ENCODE measurements around the gene STX18. TPM values are rescaled to one million over a fixed set of nuclear protein-coding genes. Genes with fewer than 3 reads are reported as not detected.

Gene STX18
- total RNA-seq, 1 donor from 2014 or later = 15.1 TPM

DNA sequence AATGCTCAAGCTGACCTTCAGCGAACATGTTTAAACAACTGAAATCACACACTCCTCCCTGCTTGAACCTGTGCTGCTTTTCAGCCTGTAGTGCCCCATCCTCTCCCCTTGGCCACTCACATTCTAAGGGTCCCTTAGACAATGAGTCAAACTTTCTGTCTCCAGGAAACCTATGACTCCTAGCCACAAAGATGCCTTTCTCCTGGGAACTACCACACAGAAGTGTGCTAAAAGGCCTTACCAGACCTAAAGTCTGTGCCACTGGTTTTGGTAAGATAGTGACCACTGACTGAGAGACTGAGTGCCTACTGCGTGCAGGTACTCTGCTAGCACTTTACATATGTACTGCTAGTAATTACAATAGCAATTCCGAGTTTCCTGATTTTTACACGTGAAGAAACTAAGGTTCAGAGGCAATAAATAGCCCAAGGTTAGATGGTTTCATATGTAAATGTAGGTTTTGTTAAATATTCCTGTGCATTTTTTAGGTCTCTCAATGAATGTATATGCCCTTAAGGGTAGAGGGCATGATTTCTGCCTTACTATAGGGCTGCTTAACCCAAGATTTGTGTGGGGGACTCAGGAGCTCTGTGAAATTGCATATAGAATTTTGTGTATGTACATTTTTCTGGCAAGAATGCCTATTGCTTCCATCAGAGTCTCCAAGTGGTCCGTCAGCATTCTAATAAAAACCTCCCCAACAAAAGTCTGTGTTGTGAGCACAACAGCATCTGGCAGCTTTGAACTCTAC lies 83.9 kb downstream of the STX18 start:
- no peaks in the 10 kb centered on the region for H3K9me3 ChIP-seq (ENCODE audit: control insufficient read depth in 3 of 3, low read length in 3 of 3)
- no peaks in the 10 kb centered on the region for H3K27me3 ChIP-seq (ENCODE audit: control insufficient read depth in 3 of 3, insufficient read depth in 3 of 3, low read length in 3 of 3)
- peaks cover 28 to 57% (median 52%) of the 10 kb centered on the region in 3 donors for H3K36me3 ChIP-seq (ENCODE audit: control insufficient read depth in 3 of 3, insufficient read depth in 3 of 3, low read length in 3 of 3)
- no peak overlapping the region for H3K9ac ChIP-seq (ENCODE audit: low read depth in 1 of 3, low read length in 3 of 3)
- no peaks in the 10 kb centered on the region for H3K4me1 ChIP-seq (ENCODE audit: control insufficient read depth in 3 of 3, insufficient read depth in 3 of 3, low read length in 3 of 3)
- no peak overlapping the region for H3K27ac ChIP-seq (ENCODE audit: low read depth, low read length)
- H3K4me3 ChIP-seq (ENCODE audit: low read length in 3 of 3) = no peak overlapping the region

DNA sequence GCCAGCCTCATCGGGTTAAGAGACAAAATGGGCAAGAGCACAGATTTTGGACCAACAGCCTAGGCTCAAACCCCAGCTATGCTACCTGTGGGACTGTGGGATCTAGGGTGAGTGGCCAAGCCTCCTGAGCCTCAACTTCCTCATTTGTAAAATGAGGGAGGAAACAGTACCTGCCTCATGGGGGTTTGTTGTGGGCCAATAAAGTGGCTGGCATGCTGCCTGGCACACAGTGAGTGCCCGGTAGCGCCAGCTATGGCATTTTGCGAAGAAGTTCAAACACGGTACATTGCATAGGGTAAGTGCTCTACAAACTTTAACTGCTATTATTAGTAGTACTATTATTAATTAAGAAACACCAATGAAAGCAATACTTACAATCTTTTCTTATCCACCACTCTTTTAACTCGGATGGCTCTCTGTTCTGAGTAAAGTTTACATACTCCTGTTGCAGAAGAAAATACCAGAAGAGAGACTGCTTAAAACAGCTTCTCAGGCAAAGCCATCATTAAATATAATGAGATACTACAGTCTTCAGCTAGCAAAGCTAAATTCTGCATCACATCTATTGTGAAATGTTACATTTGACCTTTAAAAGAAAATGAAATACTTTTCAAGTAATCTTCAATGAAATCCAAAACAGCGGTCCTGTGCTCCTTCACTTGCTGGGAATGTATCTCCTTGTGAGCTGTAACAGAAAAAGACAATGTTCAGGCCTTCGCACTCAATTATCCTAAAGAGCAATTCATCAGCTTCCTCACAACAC lies 84.9 kb downstream of the STX18 start:
- Histone ChIP-seq H3K4me1 (ENCODE audit: control insufficient read depth in 3 of 3, insufficient read depth in 3 of 3, low read length in 3 of 3) (no peaks in the 10 kb centered on the region), H3K9me3 (ENCODE audit: control insufficient read depth in 3 of 3, low read length in 3 of 3) (no peaks in the 10 kb centered on the region), H3K27ac (ENCODE audit: low read depth, low read length) (no peak overlapping the region), H3K4me3 (ENCODE audit: low read length in 3 of 3) (no peak overlapping the region), H3K36me3 (ENCODE audit: control insufficient read depth in 3 of 3, insufficient read depth in 3 of 3, low read length in 3 of 3) (peaks cover 31 to 67% (median 57%) of the 10 kb centered on the region in 3 donors), H3K27me3 (ENCODE audit: control insufficient read depth in 3 of 3, insufficient read depth in 3 of 3, low read length in 3 of 3) (no peaks in the 10 kb centered on the region), H3K9ac (ENCODE audit: low read depth in 1 of 3, low read length in 3 of 3) (no peak overlapping the region)

DNA sequence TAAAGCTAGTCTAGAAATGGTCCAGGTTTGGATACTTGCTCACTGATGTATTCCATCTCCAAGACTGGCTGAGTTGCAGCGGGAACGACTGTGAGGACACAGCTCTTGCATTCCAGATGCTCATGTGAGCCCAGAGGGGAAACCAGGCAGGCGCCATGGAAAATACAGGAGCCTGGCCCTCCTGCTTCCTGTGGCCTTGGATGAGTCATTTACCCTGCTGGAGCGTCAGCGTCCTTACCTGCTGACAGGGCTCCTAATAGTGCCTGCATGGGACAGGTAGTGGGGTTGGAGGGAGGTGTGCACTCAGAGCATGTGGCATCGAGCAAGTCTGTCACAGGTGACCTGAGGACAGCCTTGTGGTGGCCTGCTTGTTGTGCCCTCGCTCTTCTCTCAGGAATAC lies 85.5 kb downstream of the STX18 start:
- no peaks in the 10 kb centered on the region for H3K27me3 ChIP-seq (ENCODE audit: control insufficient read depth in 3 of 3, insufficient read depth in 3 of 3, low read length in 3 of 3)

DNA sequence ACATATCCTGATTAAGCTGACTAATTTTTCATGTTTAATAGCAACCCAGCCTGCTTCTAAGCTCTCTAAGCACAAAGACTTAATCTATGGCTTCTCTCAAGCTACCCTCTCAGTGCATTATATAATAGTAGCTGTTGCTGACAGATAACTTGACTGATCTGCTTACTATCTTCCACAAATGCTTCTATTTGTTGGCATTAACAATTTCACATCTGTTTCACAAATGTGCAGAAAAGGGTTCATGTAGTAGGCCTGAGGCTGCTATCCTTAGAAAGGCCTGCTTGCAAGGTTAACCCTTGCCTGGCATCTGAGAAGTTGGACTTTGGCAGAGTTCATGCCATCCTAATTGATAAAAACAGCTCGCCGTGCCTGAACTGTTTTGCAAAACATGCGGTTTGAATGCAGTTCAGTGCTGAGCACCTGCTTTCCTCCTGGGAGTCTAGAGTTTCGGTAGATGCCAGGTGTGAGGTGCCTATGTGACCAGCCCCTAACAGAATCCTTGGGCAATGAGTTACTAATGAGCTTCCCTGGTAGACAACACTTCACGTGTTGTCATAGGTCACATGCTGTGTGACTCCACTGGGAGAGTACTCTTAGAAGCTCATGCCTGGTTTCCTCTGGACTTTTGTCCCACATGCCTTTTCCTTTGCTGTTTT lies 86.5 kb downstream of the STX18 start:
- no peak overlapping the region for H3K27ac ChIP-seq (ENCODE audit: low read depth, low read length)
- no peak overlapping the region for H3K9ac ChIP-seq (ENCODE audit: low read depth in 1 of 3, low read length in 3 of 3)
- no peaks in the 10 kb centered on the region for H3K9me3 ChIP-seq (ENCODE audit: control insufficient read depth in 3 of 3, low read length in 3 of 3)
- H3K4me3 ChIP-seq (ENCODE audit: low read length in 3 of 3) = no peak overlapping the region
- no peaks in the 10 kb centered on the region for H3K27me3 ChIP-seq (ENCODE audit: control insufficient read depth in 3 of 3, insufficient read depth in 3 of 3, low read length in 3 of 3)
- peaks cover 37 to 69% (median 58%) of the 10 kb centered on the region in 3 donors for H3K36me3 ChIP-seq (ENCODE audit: control insufficient read depth in 3 of 3, insufficient read depth in 3 of 3, low read length in 3 of 3)
- no peaks in the 10 kb centered on the region for H3K4me1 ChIP-seq (ENCODE audit: control insufficient read depth in 3 of 3, insufficient read depth in 3 of 3, low read length in 3 of 3)

More for the DNA sequence above, 85.5 kb downstream of the STX18 start:
- H3K4me1 ChIP-seq (ENCODE audit: control insufficient read depth in 3 of 3, insufficient read depth in 3 of 3, low read length in 3 of 3) = no peaks in the 10 kb centered on the region
- no peak overlapping the region for H3K27ac ChIP-seq (ENCODE audit: low read depth, low read length)
- peaks cover 37 to 69% (median 58%) of the 10 kb centered on the region in 3 donors for H3K36me3 ChIP-seq (ENCODE audit: control insufficient read depth in 3 of 3, insufficient read depth in 3 of 3, low read length in 3 of 3)
- H3K9ac ChIP-seq (ENCODE audit: low read depth in 1 of 3, low read length in 3 of 3) = no peak overlapping the region
- H3K9me3 ChIP-seq (ENCODE audit: control insufficient read depth in 3 of 3, low read length in 3 of 3) = no peaks in the 10 kb centered on the region
- H3K4me3 ChIP-seq (ENCODE audit: low read length in 3 of 3) = no peak overlapping the region

DNA sequence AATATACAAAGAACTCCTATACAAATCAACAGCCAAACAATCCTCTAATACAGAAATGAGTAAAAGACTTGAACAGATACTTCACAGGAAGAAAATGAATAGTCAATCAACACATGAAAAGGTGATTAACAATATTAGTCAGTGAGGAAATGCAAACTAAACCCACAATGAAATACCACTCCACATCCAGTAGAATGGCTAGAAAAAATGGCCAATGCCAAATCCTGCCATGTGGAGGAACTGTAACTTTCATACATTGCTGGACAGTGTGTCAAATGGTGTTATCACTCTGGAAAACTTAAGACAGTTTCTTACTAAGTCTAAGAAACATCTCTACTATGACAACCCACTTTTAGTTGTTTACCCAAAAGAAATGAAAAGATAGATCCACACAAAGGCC lies 95.4 kb downstream of the STX18 start:
- Histone ChIP-seq H3K36me3 (ENCODE audit: control insufficient read depth in 3 of 3, insufficient read depth in 3 of 3, low read length in 3 of 3) (peaks cover 0 to 6% (median 3%) of the 10 kb centered on the region in 3 donors), H3K27me3 (ENCODE audit: control insufficient read depth in 3 of 3, insufficient read depth in 3 of 3, low read length in 3 of 3) (no peaks in the 10 kb centered on the region), H3K4me1 (ENCODE audit: control insufficient read depth in 3 of 3, insufficient read depth in 3 of 3, low read length in 3 of 3) (no peaks in the 10 kb centered on the region), H3K9me3 (ENCODE audit: control insufficient read depth in 3 of 3, low read length in 3 of 3) (no peaks in the 10 kb centered on the region), H3K9ac (ENCODE audit: low read depth in 1 of 3, low read length in 3 of 3) (no peak overlapping the region), H3K4me3 (ENCODE audit: low read length in 3 of 3) (no peak overlapping the region), H3K27ac (ENCODE audit: low read depth, low read length) (no peak overlapping the region)

DNA sequence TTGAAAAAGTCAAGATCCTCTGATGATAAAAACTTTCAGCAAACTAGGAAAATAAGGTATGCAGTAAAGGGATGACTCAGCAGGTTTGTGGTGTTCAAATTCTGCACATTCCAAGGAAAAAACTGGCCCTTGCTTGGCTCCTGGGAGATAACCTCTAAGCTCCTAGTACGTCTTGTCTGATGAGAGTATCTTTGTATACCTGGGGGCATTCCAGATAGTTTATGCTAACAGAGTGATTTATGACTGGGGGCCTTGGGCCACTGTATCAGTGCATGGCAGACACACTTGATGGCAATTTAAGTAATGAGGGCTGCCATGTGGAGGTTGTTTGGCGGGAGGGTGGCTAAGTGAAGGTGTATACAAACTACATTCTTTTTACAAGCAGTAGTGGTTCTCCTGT lies 98.0 kb downstream of the STX18 start:
- Histone ChIP-seq H3K9ac (ENCODE audit: low read depth in 1 of 3, low read length in 3 of 3) (no peak overlapping the region), H3K27me3 (ENCODE audit: control insufficient read depth in 3 of 3, insufficient read depth in 3 of 3, low read length in 3 of 3) (no peaks in the 10 kb centered on the region), H3K9me3 (ENCODE audit: control insufficient read depth in 3 of 3, low read length in 3 of 3) (no peaks in the 10 kb centered on the region), H3K4me3 (ENCODE audit: low read length in 3 of 3) (no peak overlapping the region), H3K4me1 (ENCODE audit: control insufficient read depth in 3 of 3, insufficient read depth in 3 of 3, low read length in 3 of 3) (no peaks in the 10 kb centered on the region), H3K36me3 (ENCODE audit: control insufficient read depth in 3 of 3, insufficient read depth in 3 of 3, low read length in 3 of 3) (peaks cover 3 to 4% (median 3%) of the 10 kb centered on the region in 3 donors), H3K27ac (ENCODE audit: low read depth, low read length) (no peak overlapping the region)

DNA sequence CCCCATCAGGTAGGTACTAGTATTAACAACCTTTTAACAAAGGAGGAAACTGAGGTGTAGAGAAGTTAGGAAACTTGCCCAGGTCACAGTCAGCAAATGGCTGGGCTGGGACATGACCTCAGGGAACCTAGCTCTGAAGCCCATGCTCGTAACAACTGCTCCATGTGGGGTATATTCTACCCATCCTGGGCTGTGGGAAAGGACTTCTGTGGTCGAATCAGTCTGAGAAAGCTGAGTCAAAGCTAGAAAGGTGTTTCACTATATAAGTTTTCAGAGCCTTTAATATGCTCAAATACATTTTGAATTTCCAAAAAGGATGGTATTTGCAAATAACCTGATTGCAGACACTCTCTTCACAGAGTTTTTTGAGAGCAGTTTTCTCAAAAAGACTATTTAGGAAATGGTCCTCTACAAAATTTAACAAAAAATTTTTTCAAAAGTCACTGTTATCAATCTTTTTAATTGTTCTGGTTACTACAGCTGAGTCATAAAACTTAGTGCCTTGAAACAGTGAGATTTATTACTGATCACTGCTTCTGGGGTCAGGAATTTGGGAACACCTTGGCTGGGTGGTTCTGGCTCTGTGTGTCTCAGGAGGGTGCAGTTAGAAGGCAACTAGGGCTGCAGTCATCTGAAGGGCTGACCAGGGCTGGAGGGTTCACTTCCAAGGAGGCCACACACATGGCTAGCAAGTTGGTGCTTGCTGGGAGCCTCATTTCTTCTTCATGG lies 101.4 kb downstream of the STX18 start:
- H3K36me3 ChIP-seq (ENCODE audit: control insufficient read depth in 3 of 3, insufficient read depth in 3 of 3, low read length in 3 of 3) = peaks cover 8 to 18% (median 16%) of the 10 kb centered on the region in 3 donors
- H3K4me1 ChIP-seq (ENCODE audit: control insufficient read depth in 3 of 3, insufficient read depth in 3 of 3, low read length in 3 of 3) = no peaks in the 10 kb centered on the region
- H3K4me3 ChIP-seq (ENCODE audit: low read length in 3 of 3) = no peak overlapping the region
- H3K27ac ChIP-seq (ENCODE audit: low read depth, low read length) = no peak overlapping the region
- no peak overlapping the region for H3K9ac ChIP-seq (ENCODE audit: low read depth in 1 of 3, low read length in 3 of 3)
- no peaks in the 10 kb centered on the region for H3K27me3 ChIP-seq (ENCODE audit: control insufficient read depth in 3 of 3, insufficient read depth in 3 of 3, low read length in 3 of 3)
- H3K9me3 ChIP-seq (ENCODE audit: control insufficient read depth in 3 of 3, low read length in 3 of 3) = no peaks in the 10 kb centered on the region

DNA sequence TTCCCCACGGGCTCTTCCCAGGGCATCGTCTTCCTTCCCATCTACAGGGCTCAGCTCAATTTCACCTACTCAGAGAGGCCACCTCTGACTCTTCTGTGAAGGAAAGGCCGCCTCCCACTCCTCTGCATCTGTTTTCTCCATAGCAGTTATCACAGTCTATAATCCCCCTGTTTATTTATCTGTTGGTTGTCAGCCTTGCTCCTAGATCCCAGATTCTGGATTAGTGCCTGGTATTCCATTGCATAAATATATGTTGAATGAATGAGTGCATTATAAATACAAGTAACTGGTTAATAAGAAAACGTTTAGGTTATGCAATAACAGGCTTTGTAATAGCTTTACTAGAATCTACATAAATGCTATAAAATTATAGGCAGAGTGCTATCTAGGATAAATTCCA lies 102.1 kb downstream of the STX18 start:
- peaks cover 8 to 22% (median 20%) of the 10 kb centered on the region in 3 donors for H3K36me3 ChIP-seq (ENCODE audit: control insufficient read depth in 3 of 3, insufficient read depth in 3 of 3, low read length in 3 of 3)
- no peaks in the 10 kb centered on the region for H3K27me3 ChIP-seq (ENCODE audit: control insufficient read depth in 3 of 3, insufficient read depth in 3 of 3, low read length in 3 of 3)
- H3K4me1 ChIP-seq (ENCODE audit: control insufficient read depth in 3 of 3, insufficient read depth in 3 of 3, low read length in 3 of 3) = no peaks in the 10 kb centered on the region
- H3K4me3 ChIP-seq (ENCODE audit: low read length in 3 of 3) = no peak overlapping the region
- H3K9me3 ChIP-seq (ENCODE audit: control insufficient read depth in 3 of 3, low read length in 3 of 3) = no peaks in the 10 kb centered on the region
- no peak overlapping the region for H3K9ac ChIP-seq (ENCODE audit: low read depth in 1 of 3, low read length in 3 of 3)
- H3K27ac ChIP-seq (ENCODE audit: low read depth, low read length) = no peak overlapping the region

DNA sequence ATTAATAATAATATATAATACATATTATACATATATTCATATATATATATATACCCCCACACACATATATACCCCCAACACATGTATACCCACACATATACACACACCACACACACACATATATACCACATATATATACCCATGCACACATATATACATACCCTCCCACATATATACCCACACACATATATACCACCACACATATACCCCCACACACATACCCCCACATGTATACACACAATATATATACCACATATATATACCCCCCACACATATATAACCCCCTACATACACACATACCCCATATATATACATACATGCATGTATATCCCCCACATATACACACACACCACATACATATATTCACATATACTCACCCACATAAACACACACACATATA lies 103.0 kb downstream of the STX18 start:
- H3K4me1 ChIP-seq (ENCODE audit: control insufficient read depth in 3 of 3, insufficient read depth in 3 of 3, low read length in 3 of 3) = no peaks in the 10 kb centered on the region
- H3K9me3 ChIP-seq (ENCODE audit: control insufficient read depth in 3 of 3, low read length in 3 of 3) = no peaks in the 10 kb centered on the region
- no peak overlapping the region for H3K27ac ChIP-seq (ENCODE audit: low read depth, low read length)
- no peak overlapping the region for H3K4me3 ChIP-seq (ENCODE audit: low read length in 3 of 3)
- H3K36me3 ChIP-seq (ENCODE audit: control insufficient read depth in 3 of 3, insufficient read depth in 3 of 3, low read length in 3 of 3) = peaks cover 10 to 27% (median 25%) of the 10 kb centered on the region in 3 donors
- H3K9ac ChIP-seq (ENCODE audit: low read depth in 1 of 3, low read length in 3 of 3) = no peak overlapping the region
- H3K27me3 ChIP-seq (ENCODE audit: control insufficient read depth in 3 of 3, insufficient read depth in 3 of 3, low read length in 3 of 3) = no peaks in the 10 kb centered on the region

Measured in skeletal muscle tissue (tissue), 4 donors.